H1 (cell line): ENCODE measurements around the gene BCAS3. TPM values are rescaled to one million over a fixed set of nuclear protein-coding genes. Genes with fewer than 3 reads are reported as not detected.

Experiments used
- EP300 ChIP-seq, 2 experiments: IDR thresholded peaks; 1 replicate in 1 of 2; 2 replicates in 1 of 2; pipeline ENCODE4 v1.6.1; 2011 to 2012; ENCODE audit warnings: low read depth in 2 of 2, low read length in 2 of 2, mild to moderate bottlenecking in 2 of 2, borderline replicate concordance in 1 of 2, inconsistent platforms in 1 of 2, moderate library complexity in 1 of 2
- JUN ChIP-seq: IDR thresholded peaks from 2 replicates; pipeline ENCODE4 v1.6.1; 2011; ENCODE audit warnings: low read depth, mild to moderate bottlenecking, improper control_type of control experiment, low read length
- KDM5A ChIP-seq: fragments of 200-600 bp; IDR thresholded peaks from 2 replicates; pipeline ENCODE4 v1.7.1; 2012; ENCODE audit warnings: mild to moderate bottlenecking, low read length, inconsistent platforms, mixed read lengths
- SIN3A ChIP-seq, 2 experiments: IDR thresholded peaks in 1 of 2; conservative IDR thresholded peaks in 1 of 2; 2 replicates each; pipeline ENCODE4 v1.6.1; 2011 to 2012; ENCODE audit warnings: low read length in 2 of 2, improper control_type of control experiment in 1 of 2, low read depth in 1 of 2, mild to moderate bottlenecking in 1 of 2
- SIX5 ChIP-seq: IDR thresholded peaks from 2 replicates; pipeline ENCODE4 v1.6.1; 2011; ENCODE audit warnings: mild to moderate bottlenecking, low read depth, low read length
- SP1 ChIP-seq: IDR thresholded peaks from 2 replicates; pipeline ENCODE4 v1.6.1; 2011; ENCODE audit warnings: low read depth, low read length
- SP2 ChIP-seq: IDR thresholded peaks from 2 replicates; pipeline ENCODE4 v1.6.1; 2012; ENCODE audit warnings: mild to moderate bottlenecking, low read length, inconsistent platforms
- TCF12 ChIP-seq: IDR thresholded peaks from 2 replicates; pipeline ENCODE4 v1.6.1; 2011; ENCODE audit warnings: low read depth, mild to moderate bottlenecking, low read length
- polyA plus RNA-seq, 7 experiments: library from polyadenylated mRNA; depleted of rRNA in 3 of 7; stranded (reverse) in 5 of 7; unstranded in 2 of 7; fragments of >200 nt in 5 of 7; fragments of 200-250 nt in 2 of 7; gene quantifications; 1 replicate in 5 of 7; 2 replicates in 1 of 7; 4 replicates in 1 of 7; pipeline versions ENCODE4 v1.2.1 to v1.2.3, GENCODE V29; 2011 to 2013; ENCODE audit warnings: missing spikeins in 2 of 7, mixed read lengths in 2 of 7
- total RNA-seq: library from RNA; stranded (reverse); fragmentation: NEBNext Ultra II Directional; extraction: Animal tissue kit (Norgen Biotek cat#: 25700); gene quantifications from 2 replicates; pipeline ENCODE4 v1.2.1, GENCODE V29; 2021
- TF ChIP-seq, protein P1 (sequence below): IDR thresholded peaks from 2 replicates; pipeline ENCODE4 v1.6.1; 2012; ENCODE audit warnings: inconsistent platforms

Gene BCAS3
- total and polyA plus RNA-seq, 2 of the 8 experiments (the other 6 are each of a cell fraction or from before 2014, with no cell fraction given): 9.9 to 13.3 TPM

DNA sequence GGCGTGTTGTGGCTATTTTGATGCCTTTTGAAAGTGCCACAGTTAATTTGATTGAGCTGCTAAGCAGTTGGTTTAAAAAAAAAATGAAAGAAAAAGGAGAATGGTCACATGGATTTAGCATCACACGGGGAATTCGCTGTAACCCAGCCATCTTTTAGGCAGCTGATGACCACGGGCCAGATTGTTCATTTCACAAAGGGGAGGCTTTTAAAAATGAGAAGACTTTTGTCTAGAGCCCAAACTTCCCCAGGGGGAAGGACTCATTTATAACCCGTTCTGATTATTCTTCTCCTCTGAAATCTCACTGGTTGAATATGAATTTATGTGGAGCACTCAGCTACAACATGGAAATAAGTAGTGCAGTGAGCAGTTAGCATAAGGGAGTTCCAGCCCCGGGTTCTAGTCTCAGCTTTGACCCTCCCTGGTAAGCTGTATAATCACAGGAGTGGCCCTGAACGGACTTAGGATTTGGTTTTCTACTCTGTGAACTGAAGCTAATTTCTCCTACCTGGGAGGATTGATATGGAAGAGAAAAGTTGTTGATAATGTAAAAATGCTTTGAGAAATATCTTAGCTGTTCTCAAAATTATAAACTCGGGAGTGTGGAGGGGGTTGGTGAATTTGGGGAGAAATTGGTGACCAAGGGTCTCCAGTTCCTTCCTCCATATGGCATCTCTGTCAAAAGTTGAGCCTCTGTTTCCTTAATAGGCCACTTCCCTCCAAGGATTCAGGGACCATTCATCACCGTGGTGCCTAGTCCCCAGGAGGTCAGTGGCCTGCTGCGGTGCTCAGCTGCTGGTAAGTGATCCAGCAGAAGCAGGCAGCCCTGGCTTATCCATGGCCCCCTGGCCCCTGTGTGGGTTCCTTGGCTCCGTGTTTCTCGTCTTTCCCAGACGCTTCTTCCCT, 645.6 kb downstream of the BCAS3 start (continued):
- TF ChIP-seq SP1: no peak
- TF ChIP-seq JUN: no peak
- no peak for TF ChIP-seq EP300 (IDR thresholded peaks at IDR 0.05; ENCODE audit: borderline replicate concordance in 1 of 2, low read depth in 2 of 2, low read length in 2 of 2)
- no peak for TF ChIP-seq TCF12
- TF ChIP-seq SP2: no peak
- TF ChIP-seq, protein P1, sequence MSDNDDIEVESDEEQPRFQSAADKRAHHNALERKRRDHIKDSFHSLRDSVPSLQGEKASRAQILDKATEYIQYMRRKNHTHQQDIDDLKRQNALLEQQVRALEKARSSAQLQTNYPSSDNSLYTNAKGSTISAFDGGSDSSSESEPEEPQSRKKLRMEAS: no peak
- no peak for TF ChIP-seq SIX5
- TF ChIP-seq KDM5A: no peak
- TF ChIP-seq SIN3A (conservative IDR thresholded peaks at IDR 0.05 in 1 of 2, IDR thresholded peaks at IDR 0.05 in 1 of 2; ENCODE audit: low read depth in 1 of 2, low read length in 2 of 2): no peak
